NCI-H1105 treated with DMSO at 0.1 percent for 48 hours (cell line): Measurements from ENCODE around the gene GDPD2.

Experiments
- DNase-seq: peaks from one replicate; lab custom pipeline; 2025; lab: John Stamatoyannopoulos, UW

Gene GDPD2

GRCh38 chrX:70476166-70476933 lies 53.2 kb downstream of the GDPD2 start:
- no peak for DNase-seq

GRCh38 chrX:70476934-70477733 lies 54.0 kb downstream of the GDPD2 start:
- DNase-seq = no peak

- no peak for DNase-seq
Observed at GRCh38 chrX:70477734-70478075, 54.6 kb downstream of the GDPD2 start.

GRCh38 chrX:70478526-70479245 lies 55.6 kb downstream of the GDPD2 start:
- DNase-seq = no peak

GRCh38 chrX:70479247-70479921 lies 56.3 kb downstream of the GDPD2 start:
- no peak for DNase-seq

- no peak for DNase-seq
Observed at GRCh38 chrX:70479922-70480659, 57.0 kb downstream of the GDPD2 start.

GRCh38 chrX:70480660-70481018 lies 57.5 kb downstream of the GDPD2 start:
- no peak for DNase-seq

- no peak for DNase-seq
Observed at GRCh38 chrX:70481471-70482270, 58.6 kb downstream of the GDPD2 start.

GRCh38 chrX:70482300-70482699 lies 59.2 kb downstream of the GDPD2 start:
- no peak for DNase-seq
